ENCODE data around the gene MAPK8IP3. TPM values are rescaled to one million over a fixed set of nuclear protein-coding genes. Genes with fewer than 3 reads are reported as not detected.

Gene MAPK8IP3
- total RNA-seq, 2 donors from 2014 or later = 76.1 to 83.6 TPM

GRCh38 chr16:1673424-1674151 lies 32.4 kb upstream of the MAPK8IP3 start:
- Mint-ChIP-seq H3K27ac (no peak overlapping the region), H3K36me3 (peaks cover 5 to 8% of the 10 kb centered on the region in 2 donors), H3K9me3 (no peaks in the 10 kb centered on the region)
- DNase-seq (ENCODE audit: low spot score in 2 of 2) (no peak), ATAC-seq (no peak)

GRCh38 chr16:1674306-1674705 lies 31.7 kb upstream of the MAPK8IP3 start:
- Mint-ChIP-seq H3K9me3 (no peaks in the 10 kb centered on the region), H3K36me3 (peaks cover 11 to 13% of the 10 kb centered on the region in 2 donors), H3K27ac (no peak overlapping the region)
- ATAC-seq = no peak
- no peak for DNase-seq (ENCODE audit: low spot score in 2 of 2)

GRCh38 chr16:1674751-1675664 lies 31.0 kb upstream of the MAPK8IP3 start:
- Mint-ChIP-seq H3K36me3 (peaks cover 11 to 13% of the 10 kb centered on the region in 2 donors), H3K9me3 (no peaks in the 10 kb centered on the region), H3K27ac (no peak overlapping the region)
- ATAC-seq (no peak), DNase-seq (ENCODE audit: low spot score in 2 of 2) (no peak)

- DNase-seq (ENCODE audit: low spot score in 2 of 2) (no peak), ATAC-seq (no peak)
- H3K36me3 Mint-ChIP-seq = peaks cover 11 to 13% of the 10 kb centered on the region in 2 donors
- H3K27ac Mint-ChIP-seq = peak overlapping the region in 1 of 2 donors; percentile 25
- H3K9me3 Mint-ChIP-seq = no peaks in the 10 kb centered on the region
Observed at GRCh38 chr16:1676661-1677060, 29.3 kb upstream of the MAPK8IP3 start.

- DNase-seq (ENCODE audit: low spot score in 2 of 2) = no peak
- no peak for ATAC-seq
- Mint-ChIP-seq H3K27ac (peak overlapping the region in 1 of 2 donors; percentile 25), H3K36me3 (peaks cover 7 to 13% of the 10 kb centered on the region in 2 donors), H3K9me3 (no peaks in the 10 kb centered on the region)
Observed at GRCh38 chr16:1677339-1677738, 28.7 kb upstream of the MAPK8IP3 start.

- peak; percentile 97 to 98 for DNase-seq (ENCODE audit: low spot score in 2 of 2)
- no peaks in the 10 kb centered on the region for H3K9me3 Mint-ChIP-seq
- ATAC-seq = peak; percentile 97 to 98
- H3K36me3 Mint-ChIP-seq = peaks cover 7 to 9% of the 10 kb centered on the region in 2 donors
- peak within 1 kb of the TSS; percentile 84 to 89 for H3K27ac Mint-ChIP-seq
Observed at GRCh38 chr16:1677942-1678499, 28.0 kb upstream of the MAPK8IP3 start, which contains the start of gene JPT2. JPT2 (plus strand) TSS chr16:1678279; CDS start chr16:1678313, 34 bp downstream.

GRCh38 chr16:1678500-1679098 lies 27.4 kb upstream of the MAPK8IP3 start:
- Mint-ChIP-seq H3K9me3 (no peaks in the 10 kb centered on the region), H3K27ac (peak overlapping the region; percentile 84 to 89)

GRCh38 chr16:1680361-1680760 lies 25.6 kb upstream of the MAPK8IP3 start:
- Mint-ChIP-seq H3K36me3 (peaks cover 7 to 14% of the 10 kb centered on the region in 2 donors), H3K9me3 (no peaks in the 10 kb centered on the region), H3K27ac (no peak overlapping the region)
- DNase-seq (ENCODE audit: low spot score in 2 of 2) (no peak), ATAC-seq (no peak)

More at GRCh38 chr16:1678500-1679098, 27.4 kb upstream of the MAPK8IP3 start:
- peaks cover 7 to 10% of the 10 kb centered on the region in 2 donors for H3K36me3 Mint-ChIP-seq
- ATAC-seq (peak in 1 of 2 donors; percentile 13), DNase-seq (ENCODE audit: low spot score in 2 of 2) (peak; percentile 30 to 62)

GRCh38 chr16:1681032-1681431 lies 25.0 kb upstream of the MAPK8IP3 start:
- no peak for ATAC-seq
- no peak overlapping the region for H3K27ac Mint-ChIP-seq
- no peak for DNase-seq (ENCODE audit: low spot score in 2 of 2)
- no peaks in the 10 kb centered on the region for H3K9me3 Mint-ChIP-seq
- H3K36me3 Mint-ChIP-seq = peaks cover 7 to 14% of the 10 kb centered on the region in 2 donors

GRCh38 chr16:1687427-1688316 lies 18.3 kb upstream of the MAPK8IP3 start:
- DNase-seq (ENCODE audit: low spot score in 2 of 2) = no peak
- peaks cover 3 to 7% of the 10 kb centered on the region in 2 donors for H3K36me3 Mint-ChIP-seq
- no peak for ATAC-seq

GRCh38 chr16:1688807-1689560 lies 17.0 kb upstream of the MAPK8IP3 start:
- no peaks in the 10 kb centered on the region for H3K9me3 Mint-ChIP-seq
- H3K36me3 Mint-ChIP-seq = peaks cover 4 to 8% of the 10 kb centered on the region in 2 donors
- DNase-seq (ENCODE audit: low spot score in 2 of 2) (no peak), ATAC-seq (no peak)
- no peak overlapping the region for H3K27ac Mint-ChIP-seq

More at GRCh38 chr16:1687427-1688316, 18.3 kb upstream of the MAPK8IP3 start:
- peak overlapping the region in 1 of 2 donors; percentile 25 for H3K27ac Mint-ChIP-seq
- no peaks in the 10 kb centered on the region for H3K9me3 Mint-ChIP-seq

- no peaks in the 10 kb centered on the region for H3K9me3 Mint-ChIP-seq
- ATAC-seq (no peak), DNase-seq (ENCODE audit: low spot score in 2 of 2) (no peak)
- no peak overlapping the region for H3K27ac Mint-ChIP-seq
- peaks cover 4 to 14% of the 10 kb centered on the region in 2 donors for H3K36me3 Mint-ChIP-seq
Observed at GRCh38 chr16:1689853-1690252, 16.1 kb upstream of the MAPK8IP3 start.

GRCh38 chr16:1690810-1691209 lies 15.2 kb upstream of the MAPK8IP3 start:
- H3K27ac Mint-ChIP-seq = peak overlapping the region in 1 of 2 donors; percentile 42
- DNase-seq (ENCODE audit: low spot score in 2 of 2) (no peak), ATAC-seq (no peak)
- no peaks in the 10 kb centered on the region for H3K9me3 Mint-ChIP-seq
- peaks cover 4 to 14% of the 10 kb centered on the region in 2 donors for H3K36me3 Mint-ChIP-seq

- Mint-ChIP-seq H3K36me3 (peaks cover 4 to 14% of the 10 kb centered on the region in 2 donors), H3K27ac (no peak overlapping the region), H3K9me3 (no peaks in the 10 kb centered on the region)
- DNase-seq (ENCODE audit: low spot score in 2 of 2) = no peak
- ATAC-seq = no peak
Observed at GRCh38 chr16:1691276-1691675, 14.7 kb upstream of the MAPK8IP3 start.

GRCh38 chr16:1691956-1692355 lies 14.0 kb upstream of the MAPK8IP3 start:
- ATAC-seq (no peak), DNase-seq (ENCODE audit: low spot score in 2 of 2) (no peak)
- H3K9me3 Mint-ChIP-seq = no peaks in the 10 kb centered on the region
- peaks cover 4 to 19% of the 10 kb centered on the region in 2 donors for H3K36me3 Mint-ChIP-seq
- no peak overlapping the region for H3K27ac Mint-ChIP-seq

All from activated naive CD4-positive, alpha-beta T cell treated with anti-CD3 and anti-CD28 coated beads, Interleukin-2, amount 50 U/mL, for 72 hours (primary cell).